ENCODE measurements around the gene TM4SF4.

GRCh38 chr3:149455366-149455765, 19.1 kb upstream of the TM4SF4 start:
- no peak for TF ChIP-seq CTCF (IDR thresholded peaks at IDR 0.05)
- TF ChIP-seq POLR2A (IDR thresholded peaks at IDR 0.05): no peak
